Osteoblast (primary cell): Measurements from ENCODE around the gene REXO5. TPM values are rescaled to one million over a fixed set of nuclear protein-coding genes. Genes with fewer than 3 reads are reported as not detected.

ENCODE experiments used
- DNase-seq: peaks from one replicate; pipeline ENCODE4 v3.0.0; 2011; ENCODE audit warnings: low spot score, mixed read lengths; ENCODE audit not compliant: insufficient read length; ENCODE audit errors: missing footprints
- H2AFZ ChIP-seq: 2 replicates; pipeline ENCODE4 v1.6.0; 2011; ENCODE audit warnings: mild to moderate bottlenecking, low read length
- H3K27ac ChIP-seq: 2 replicates; pipeline ENCODE4 v1.5.1; 2011; ENCODE audit warnings: mild to moderate bottlenecking, low read depth, low read length, moderate library complexity
- H3K27me3 ChIP-seq: 2 replicates; pipeline ENCODE4 v1.6.0; 2012; ENCODE audit warnings: mild to moderate bottlenecking, control low read depth, inconsistent platforms, low read length, moderate library complexity; ENCODE audit not compliant: insufficient read depth
- H3K36me3 ChIP-seq: 2 replicates; pipeline ENCODE4 v1.5.1; 2011; ENCODE audit warnings: mild to moderate bottlenecking, low read length, control low read depth, moderate library complexity; ENCODE audit not compliant: insufficient read depth
- H3K4me1 ChIP-seq: 2 replicates; pipeline ENCODE4 v1.5.1; 2011; ENCODE audit warnings: mild to moderate bottlenecking, low read length, control low read depth, moderate library complexity; ENCODE audit not compliant: insufficient read depth
- H3K4me2 ChIP-seq: 2 replicates; pipeline ENCODE4 v1.6.0; 2011; ENCODE audit warnings: mild to moderate bottlenecking, low read length; ENCODE audit not compliant: insufficient read depth
- H3K4me3 ChIP-seq: fragments of 200-600 bp; sonication (generic); 3 replicates; pipeline ENCODE4 v1.5.1; 2012; ENCODE audit warnings: mild to moderate bottlenecking, low read length, inconsistent platforms; ENCODE audit not compliant: insufficient read depth
- H3K79me2 ChIP-seq: 2 replicates; pipeline ENCODE4 v1.6.0; 2012; ENCODE audit warnings: mild to moderate bottlenecking, low read length, control low read depth, inconsistent platforms; ENCODE audit not compliant: insufficient read depth
- H3K9me3 ChIP-seq: 2 replicates; pipeline ENCODE4 v1.5.1; 2011; ENCODE audit warnings: low read depth, low read length, control low read depth
- H4K20me1 ChIP-seq: 2 replicates; pipeline ENCODE4 v1.6.0; 2012; ENCODE audit warnings: mild to moderate bottlenecking, low read length, control low read depth; ENCODE audit not compliant: insufficient read depth
- CTCF ChIP-seq: IDR thresholded peaks from 2 replicates; pipeline ENCODE4 v1.5.1; 2011; ENCODE audit warnings: mild to moderate bottlenecking, low read depth, low read length, moderate library complexity; ENCODE audit errors: extremely low read depth
- total RNA-seq: library from RNA; depleted of rRNA; stranded (reverse); fragments of >200 nt; gene quantifications from 2 replicates; pipeline ENCODE4 v1.2.3, GENCODE V29; 2012

The REXO5 gene
- total RNA-seq, 1 donor: 3.6 TPM

DNA sequence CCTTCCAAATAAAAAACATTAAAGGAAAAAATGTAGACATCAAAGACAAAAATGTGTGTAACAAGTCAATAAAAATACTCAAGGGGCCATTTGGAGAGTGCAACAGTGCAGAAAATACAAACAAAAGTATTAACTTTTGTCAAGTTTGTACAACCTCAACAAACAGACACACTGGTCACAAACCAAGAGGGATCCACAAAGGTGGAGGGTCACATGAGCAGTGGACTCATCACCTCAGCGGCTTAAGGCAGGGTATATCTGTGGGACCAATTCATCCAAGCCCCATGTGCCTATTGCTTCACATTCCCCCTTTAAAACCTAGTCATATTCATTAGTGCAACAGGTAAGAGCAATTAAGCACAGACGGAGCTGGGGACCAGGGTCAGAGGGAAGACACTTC, 48.6 kb downstream of the REXO5 start:
- Histone ChIP-seq H3K27ac (no peak overlapping the region), H3K36me3 (peaks cover 34% of the 10 kb centered on the region), H4K20me1 (no peaks in the 10 kb centered on the region), H3K4me1 (peaks cover 39% of the 10 kb centered on the region), H3K79me2 (peaks cover 44% of the 10 kb centered on the region), H3K4me3 (no peak overlapping the region), H3K9me3 (no peaks in the 10 kb centered on the region), H2AFZ (no peak overlapping the region), H3K4me2 (no peak overlapping the region), H3K27me3 (no peaks in the 10 kb centered on the region)
- DNase-seq: no peak
- TF ChIP-seq CTCF: no peak

- no peak for TF ChIP-seq CTCF
- Histone ChIP-seq H3K27ac (no peak overlapping the region), H3K79me2 (peaks cover 67% of the 10 kb centered on the region), H3K4me2 (no peak overlapping the region), H3K4me3 (no peak overlapping the region), H3K4me1 (peaks cover 22% of the 10 kb centered on the region), H4K20me1 (peaks cover 3% of the 10 kb centered on the region), H3K9me3 (no peaks in the 10 kb centered on the region), H2AFZ (no peak overlapping the region), H3K27me3 (no peaks in the 10 kb centered on the region), H3K36me3 (peaks cover 58% of the 10 kb centered on the region)
- DNase-seq: no peak
These were observed 51.0 kb downstream of the REXO5 start for GRCh38 chr16:20857281-20857680.

- Histone ChIP-seq H4K20me1 (peaks cover 7% of the 10 kb centered on the region), H3K79me2 (peaks cover 79% of the 10 kb centered on the region), H3K4me1 (peaks cover 6% of the 10 kb centered on the region), H2AFZ (no peak overlapping the region), H3K4me3 (no peak overlapping the region), H3K27me3 (no peaks in the 10 kb centered on the region), H3K4me2 (no peak overlapping the region), H3K27ac (no peak overlapping the region), H3K36me3 (peaks cover 60% of the 10 kb centered on the region), H3K9me3 (no peaks in the 10 kb centered on the region)
- TF ChIP-seq CTCF: no peak
- DNase-seq: no peak
These were observed 52.9 kb downstream of the REXO5 start for GRCh38 chr16:20859229-20859628.

DNA sequence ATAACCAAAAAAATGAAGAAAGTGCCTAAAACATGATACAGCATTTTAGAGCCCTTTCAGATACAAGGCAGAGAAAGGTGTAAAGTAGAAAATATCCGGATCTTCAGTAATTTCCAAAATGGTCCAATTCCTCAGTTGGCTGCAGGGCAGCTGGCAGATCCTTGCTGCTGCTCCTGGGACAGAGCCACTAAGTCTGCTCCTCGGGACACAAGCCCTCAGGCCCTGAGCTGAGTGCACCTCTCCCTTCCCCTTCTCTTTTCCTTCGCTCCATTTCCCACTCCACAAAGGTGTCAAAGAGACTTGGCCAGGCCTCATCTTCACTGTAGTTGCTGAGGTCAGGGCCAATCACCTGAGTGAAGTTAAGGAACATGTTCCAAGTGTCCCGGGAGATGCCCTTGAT, 53.4 kb downstream of the REXO5 start:
- no peak overlapping the region for H3K4me3 ChIP-seq
- peaks cover 60% of the 10 kb centered on the region for H3K36me3 ChIP-seq
- H3K27ac ChIP-seq: no peak overlapping the region
- no peak for DNase-seq
- H2AFZ ChIP-seq: no peak overlapping the region
- peaks cover 2% of the 10 kb centered on the region for H3K4me1 ChIP-seq
- peaks cover 80% of the 10 kb centered on the region for H3K79me2 ChIP-seq
- peaks cover 7% of the 10 kb centered on the region for H4K20me1 ChIP-seq
- H3K9me3 ChIP-seq: no peaks in the 10 kb centered on the region
- no peaks in the 10 kb centered on the region for H3K27me3 ChIP-seq
- TF ChIP-seq CTCF: no peak
- H3K4me2 ChIP-seq: no peak overlapping the region
